C4-2B (cell line): ENCODE data around the gene CBX1.

Experiments used
- ZFX ChIP-seq: fragments of 450-650 bp; IDR thresholded peaks from 2 replicates; pipeline ENCODE4 v1.6.1; 2017
- TF ChIP-seq, protein P1 (sequence below): fragments of 450-650 bp; conservative IDR thresholded peaks from 2 replicates; pipeline ENCODE4 v1.5.1; 2017; ENCODE audit warnings: mild to moderate bottlenecking

DNA sequence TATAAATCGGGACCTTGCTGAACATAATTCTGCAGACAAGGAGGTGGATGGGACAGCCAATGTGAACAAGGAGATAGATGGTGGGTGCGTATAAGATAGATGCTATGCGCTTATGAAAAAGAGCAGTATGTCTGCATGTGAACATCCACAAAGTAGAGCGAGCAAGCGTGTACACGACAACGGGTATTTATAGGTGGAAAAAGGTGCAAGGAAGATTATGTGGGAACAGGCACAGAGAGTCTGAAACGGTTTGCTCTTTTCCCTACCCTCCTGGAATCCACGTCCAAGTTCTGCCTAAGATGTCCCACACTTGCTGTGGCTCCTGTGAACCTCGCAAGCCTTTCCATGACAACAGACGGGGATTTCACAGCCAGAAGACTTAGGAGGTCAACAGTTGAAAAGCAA, 49.3 kb upstream of the CBX1 start:
- TF ChIP-seq, protein P1, sequence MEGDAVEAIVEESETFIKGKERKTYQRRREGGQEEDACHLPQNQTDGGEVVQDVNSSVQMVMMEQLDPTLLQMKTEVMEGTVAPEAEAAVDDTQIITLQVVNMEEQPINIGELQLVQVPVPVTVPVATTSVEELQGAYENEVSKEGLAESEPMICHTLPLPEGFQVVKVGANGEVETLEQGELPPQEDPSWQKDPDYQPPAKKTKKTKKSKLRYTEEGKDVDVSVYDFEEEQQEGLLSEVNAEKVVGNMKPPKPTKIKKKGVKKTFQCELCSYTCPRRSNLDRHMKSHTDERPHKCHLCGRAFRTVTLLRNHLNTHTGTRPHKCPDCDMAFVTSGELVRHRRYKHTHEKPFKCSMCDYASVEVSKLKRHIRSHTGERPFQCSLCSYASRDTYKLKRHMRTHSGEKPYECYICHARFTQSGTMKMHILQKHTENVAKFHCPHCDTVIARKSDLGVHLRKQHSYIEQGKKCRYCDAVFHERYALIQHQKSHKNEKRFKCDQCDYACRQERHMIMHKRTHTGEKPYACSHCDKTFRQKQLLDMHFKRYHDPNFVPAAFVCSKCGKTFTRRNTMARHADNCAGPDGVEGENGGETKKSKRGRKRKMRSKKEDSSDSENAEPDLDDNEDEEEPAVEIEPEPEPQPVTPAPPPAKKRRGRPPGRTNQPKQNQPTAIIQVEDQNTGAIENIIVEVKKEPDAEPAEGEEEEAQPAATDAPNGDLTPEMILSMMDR = no peak
- no peak for TF ChIP-seq ZFX
